NB4 (cell line): Measurements from ENCODE around the gene DYDC1.

Source experiments
- MAX ChIP-seq: IDR thresholded peaks from 2 replicates; pipeline ENCODE4 v1.6.1; 2011; ENCODE audit warnings: low read depth, low read length
- POLR2A ChIP-seq: IDR thresholded peaks from 2 replicates; pipeline ENCODE4 v1.6.1; 2011; ENCODE audit warnings: mild to moderate bottlenecking; ENCODE audit not compliant: insufficient read length; ENCODE audit errors: extremely low read depth
- TF ChIP-seq, protein P1 (sequence below): IDR thresholded peaks from one replicate; pipeline ENCODE4 v1.5.1; 2012; ENCODE audit warnings: low read depth, low read length

DNA sequence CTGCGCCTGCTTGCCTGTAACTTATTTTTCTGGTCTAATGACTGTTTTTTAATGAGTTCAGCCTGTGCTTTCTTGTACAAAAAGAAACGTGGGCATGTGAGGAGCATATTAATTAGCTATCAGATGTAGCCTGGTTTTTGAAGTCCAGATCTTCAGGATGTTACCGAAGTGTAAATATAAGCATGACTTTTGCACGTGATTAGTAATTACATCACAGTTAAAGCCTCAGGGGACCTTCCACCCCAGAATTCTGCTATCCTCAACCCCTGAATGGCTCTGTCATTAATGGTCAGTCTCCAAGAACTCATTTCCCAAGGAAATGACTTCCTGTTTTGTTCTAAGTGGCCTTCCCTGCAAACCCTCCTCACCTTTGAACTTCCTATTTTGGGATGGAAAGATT is 49.6 kb upstream of the DYDC1 start:
- TF ChIP-seq, protein P1, sequence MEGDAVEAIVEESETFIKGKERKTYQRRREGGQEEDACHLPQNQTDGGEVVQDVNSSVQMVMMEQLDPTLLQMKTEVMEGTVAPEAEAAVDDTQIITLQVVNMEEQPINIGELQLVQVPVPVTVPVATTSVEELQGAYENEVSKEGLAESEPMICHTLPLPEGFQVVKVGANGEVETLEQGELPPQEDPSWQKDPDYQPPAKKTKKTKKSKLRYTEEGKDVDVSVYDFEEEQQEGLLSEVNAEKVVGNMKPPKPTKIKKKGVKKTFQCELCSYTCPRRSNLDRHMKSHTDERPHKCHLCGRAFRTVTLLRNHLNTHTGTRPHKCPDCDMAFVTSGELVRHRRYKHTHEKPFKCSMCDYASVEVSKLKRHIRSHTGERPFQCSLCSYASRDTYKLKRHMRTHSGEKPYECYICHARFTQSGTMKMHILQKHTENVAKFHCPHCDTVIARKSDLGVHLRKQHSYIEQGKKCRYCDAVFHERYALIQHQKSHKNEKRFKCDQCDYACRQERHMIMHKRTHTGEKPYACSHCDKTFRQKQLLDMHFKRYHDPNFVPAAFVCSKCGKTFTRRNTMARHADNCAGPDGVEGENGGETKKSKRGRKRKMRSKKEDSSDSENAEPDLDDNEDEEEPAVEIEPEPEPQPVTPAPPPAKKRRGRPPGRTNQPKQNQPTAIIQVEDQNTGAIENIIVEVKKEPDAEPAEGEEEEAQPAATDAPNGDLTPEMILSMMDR = no peak
- TF ChIP-seq POLR2A (no peak), MAX (no peak)
